Cardiac muscle cell (in vitro differentiated cells and primary cell): ENCODE measurements around the gene PNLIPRP2. TPM values are rescaled to one million over a fixed set of nuclear protein-coding genes. Genes with fewer than 3 reads are reported as not detected.

Experiments used
- DNase-seq, 2 donors: peaks; one replicate each; pipeline versions ENCODE4 v3.0.0 to v3.0.0-alpha.2; 2010 to 2017; ENCODE audit warnings: low read depth in 1 of 2, low spot score in 1 of 2
- H3K27ac ChIP-seq: fragments of 200-600 bp; sonication (generic); 2 replicates; pipeline ENCODE4 v1.5.1; 2016
- H3K27me3 ChIP-seq: fragments of 200-600 bp; sonication (generic); 2 replicates; pipeline ENCODE4 v1.6.0; 2016; ENCODE audit warnings: control low read depth
- H3K36me3 ChIP-seq: fragments of 200-600 bp; sonication (generic); 2 replicates; pipeline ENCODE4 v1.5.1; 2016; ENCODE audit warnings: control low read depth
- H3K4me1 ChIP-seq: fragments of 200-600 bp; sonication (generic); 2 replicates; pipeline ENCODE4 v1.8.1; 2017; ENCODE audit warnings: low read depth, mild to moderate bottlenecking, mixed run types
- H3K4me3 ChIP-seq: fragments of 200-600 bp; sonication (generic); 2 replicates; pipeline ENCODE4 v1.5.1; 2016; ENCODE audit warnings: mild to moderate bottlenecking
- H3K9me3 ChIP-seq: fragments of 200-600 bp; sonication (generic); 2 replicates; pipeline ENCODE4 v1.5.1; 2017; ENCODE audit warnings: low read depth, mild to moderate bottlenecking, control low read depth
- polyA plus RNA-seq: library from polyadenylated mRNA; unstranded; fragments of >200 nt; fragmentation: Nextera tagmentation; extraction: Ambion mirVana; gene quantifications from 2 replicates; pipeline ENCODE4 v1.2.1, GENCODE V29; 2016
- total RNA-seq: library from RNA; depleted of rRNA; stranded (reverse); fragments of >200 nt; gene quantifications from 2 replicates; pipeline ENCODE4 v1.2.3, GENCODE V29; 2016
- TF ChIP-seq, protein P1 (sequence below): IDR thresholded peaks from 2 replicates; pipeline ENCODE4 v1.5.1; 2012; ENCODE audit warnings: low read depth, mild to moderate bottlenecking, low read length

Gene PNLIPRP2
- total RNA-seq = not detected in 2 replicates
- not detected in 2 replicates for polyA plus RNA-seq

DNA sequence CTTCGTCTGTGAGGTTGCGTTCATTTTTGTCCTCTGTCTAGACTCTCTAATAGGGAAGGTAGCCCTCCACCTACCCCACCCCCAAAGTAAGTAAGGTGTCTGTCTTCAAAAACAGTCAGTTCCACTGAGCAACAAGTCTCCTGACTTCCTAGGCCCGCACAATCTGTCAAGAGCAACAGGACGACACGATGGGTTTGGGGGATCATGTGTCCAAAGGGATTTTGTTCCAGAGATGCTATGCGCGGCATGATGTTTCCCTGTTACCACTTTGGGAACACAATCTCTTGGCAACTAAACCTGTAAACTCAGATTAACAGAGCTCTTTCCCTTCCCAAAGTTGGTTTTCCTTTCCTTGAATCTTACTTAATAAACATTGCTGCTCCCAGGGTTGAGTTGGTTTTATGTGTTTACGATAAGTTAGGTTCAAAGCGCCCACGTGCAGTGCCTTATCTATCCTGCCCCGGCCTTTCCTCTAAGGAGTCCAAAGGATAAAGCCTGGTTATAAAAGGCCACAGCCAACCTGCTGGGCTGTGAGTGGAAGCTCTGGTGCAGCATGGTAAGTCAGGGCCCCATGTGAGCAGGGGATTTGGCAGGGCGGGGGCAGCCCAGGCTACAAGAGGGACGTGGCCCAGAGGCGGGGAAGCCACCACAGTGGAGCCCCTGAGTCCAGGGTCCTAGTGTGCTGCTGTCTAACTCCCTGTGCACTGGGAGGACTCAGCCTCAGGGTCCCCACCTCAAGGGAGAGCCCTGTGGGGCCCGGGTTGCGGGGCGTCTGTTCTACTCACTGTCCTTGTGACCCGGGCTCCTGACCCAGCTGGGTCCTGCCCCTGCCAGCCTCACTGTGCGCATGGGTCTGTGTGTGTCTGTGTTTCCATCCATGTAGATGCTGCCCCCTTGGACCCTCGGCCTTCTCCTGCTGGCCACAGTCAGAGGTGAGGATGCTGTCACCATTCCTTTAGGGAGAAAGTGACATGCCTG lies at the start of gene PNLIPRP2:
Gene PNLIPRP2, plus strand, starts transcription at position 531 of the 978 bp plus-strand sequence.
- TF ChIP-seq, protein P1, sequence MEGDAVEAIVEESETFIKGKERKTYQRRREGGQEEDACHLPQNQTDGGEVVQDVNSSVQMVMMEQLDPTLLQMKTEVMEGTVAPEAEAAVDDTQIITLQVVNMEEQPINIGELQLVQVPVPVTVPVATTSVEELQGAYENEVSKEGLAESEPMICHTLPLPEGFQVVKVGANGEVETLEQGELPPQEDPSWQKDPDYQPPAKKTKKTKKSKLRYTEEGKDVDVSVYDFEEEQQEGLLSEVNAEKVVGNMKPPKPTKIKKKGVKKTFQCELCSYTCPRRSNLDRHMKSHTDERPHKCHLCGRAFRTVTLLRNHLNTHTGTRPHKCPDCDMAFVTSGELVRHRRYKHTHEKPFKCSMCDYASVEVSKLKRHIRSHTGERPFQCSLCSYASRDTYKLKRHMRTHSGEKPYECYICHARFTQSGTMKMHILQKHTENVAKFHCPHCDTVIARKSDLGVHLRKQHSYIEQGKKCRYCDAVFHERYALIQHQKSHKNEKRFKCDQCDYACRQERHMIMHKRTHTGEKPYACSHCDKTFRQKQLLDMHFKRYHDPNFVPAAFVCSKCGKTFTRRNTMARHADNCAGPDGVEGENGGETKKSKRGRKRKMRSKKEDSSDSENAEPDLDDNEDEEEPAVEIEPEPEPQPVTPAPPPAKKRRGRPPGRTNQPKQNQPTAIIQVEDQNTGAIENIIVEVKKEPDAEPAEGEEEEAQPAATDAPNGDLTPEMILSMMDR = no peak
- Histone ChIP-seq H3K27me3 (peaks cover 5% of the 10 kb centered on the region), H3K9me3 (no peaks in the 10 kb centered on the region), H3K4me1 (no peaks in the 10 kb centered on the region), H3K27ac (no peak within 1 kb of the TSS), H3K36me3 (no peaks in the 10 kb centered on the region), H3K4me3 (no peak within 1 kb of the TSS)
- no peak for DNase-seq

DNA sequence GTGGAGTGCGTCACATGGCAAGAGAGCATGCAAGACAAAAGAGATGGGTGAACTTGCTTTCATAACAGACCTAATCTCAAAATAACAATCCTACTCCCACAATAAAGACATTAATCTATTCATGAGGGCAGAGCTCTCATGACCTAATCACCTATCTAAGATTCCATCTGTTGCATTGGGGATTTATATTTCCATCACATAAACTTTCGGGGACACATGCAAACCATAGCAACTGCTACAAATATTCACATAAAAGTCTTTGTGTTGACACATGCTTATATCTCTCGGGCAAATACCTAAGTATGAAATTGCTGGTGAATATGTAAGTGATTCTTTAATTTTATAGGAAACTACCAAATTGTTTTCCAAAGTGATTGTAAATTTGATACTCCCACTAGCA lies 46.0 kb upstream of the PNLIPRP2 start:
- Histone ChIP-seq H3K27me3 (no peaks in the 10 kb centered on the region), H3K36me3 (no peaks in the 10 kb centered on the region), H3K27ac (no peak overlapping the region), H3K4me1 (no peaks in the 10 kb centered on the region), H3K9me3 (no peaks in the 10 kb centered on the region), H3K4me3 (no peak overlapping the region)
- TF ChIP-seq, protein P1 = no peak
- DNase-seq = no peak

DNA sequence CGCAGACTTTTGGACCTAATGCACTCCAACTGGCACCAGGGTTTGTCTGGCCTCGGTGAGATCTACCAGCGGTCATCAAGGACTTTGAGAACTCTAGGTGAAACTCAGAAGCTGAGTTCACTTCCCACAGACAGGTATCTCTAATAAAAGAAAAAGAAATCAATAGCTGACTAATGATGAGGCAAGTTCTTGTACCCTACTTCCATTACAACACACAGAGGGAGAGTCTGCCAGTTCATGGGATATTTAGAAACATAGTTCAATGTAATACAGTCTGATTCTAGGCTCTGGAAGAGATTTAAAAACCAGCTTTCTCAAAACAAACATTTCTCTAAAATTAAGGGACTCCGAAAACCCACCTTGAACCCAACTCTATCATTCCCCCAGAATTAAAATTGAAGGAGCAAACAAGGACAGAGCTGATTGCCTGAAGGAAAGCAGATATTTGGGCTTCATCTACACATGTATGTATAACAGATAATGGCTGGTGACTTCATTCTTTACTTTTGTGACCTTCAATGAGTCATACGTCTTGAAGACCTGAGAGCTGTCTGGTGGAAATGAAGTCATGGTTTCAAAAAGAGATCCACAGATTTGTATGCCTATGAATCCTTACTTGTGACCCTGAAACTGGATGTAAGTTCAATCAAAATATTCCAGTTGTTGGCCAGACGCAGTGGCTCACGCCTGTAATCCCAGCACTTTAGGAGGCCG lies 32.7 kb upstream of the PNLIPRP2 start:
- Histone ChIP-seq H3K27ac (no peak overlapping the region), H3K9me3 (no peaks in the 10 kb centered on the region), H3K4me3 (no peak overlapping the region), H3K27me3 (no peaks in the 10 kb centered on the region), H3K36me3 (no peaks in the 10 kb centered on the region), H3K4me1 (no peaks in the 10 kb centered on the region)
- TF ChIP-seq, protein P1 = no peak
- DNase-seq = no peak

DNA sequence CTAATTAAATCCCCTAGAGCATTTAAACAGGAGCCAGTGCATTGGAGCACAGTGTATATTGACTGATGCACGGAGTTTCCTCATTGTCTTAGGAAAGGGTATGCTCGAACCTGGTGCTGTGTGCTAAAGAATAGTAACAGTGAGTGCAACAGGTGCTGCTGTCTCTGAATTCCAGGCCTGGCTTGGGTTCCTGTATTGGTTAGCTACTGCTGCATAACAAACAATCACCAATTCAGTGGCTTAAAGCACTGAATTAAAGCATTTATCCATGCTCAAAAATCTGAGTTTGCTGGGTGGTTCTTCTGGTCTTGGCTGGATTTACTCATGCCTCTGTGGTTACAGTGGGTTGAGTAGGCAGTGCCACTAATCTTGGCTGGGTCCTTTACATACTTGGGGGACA lies 31.8 kb upstream of the PNLIPRP2 start:
- Histone ChIP-seq H3K4me3 (no peak overlapping the region), H3K27me3 (no peaks in the 10 kb centered on the region), H3K9me3 (no peaks in the 10 kb centered on the region), H3K4me1 (no peaks in the 10 kb centered on the region), H3K27ac (no peak overlapping the region), H3K36me3 (no peaks in the 10 kb centered on the region)
- TF ChIP-seq, protein P1 = no peak
- no peak for DNase-seq

DNA sequence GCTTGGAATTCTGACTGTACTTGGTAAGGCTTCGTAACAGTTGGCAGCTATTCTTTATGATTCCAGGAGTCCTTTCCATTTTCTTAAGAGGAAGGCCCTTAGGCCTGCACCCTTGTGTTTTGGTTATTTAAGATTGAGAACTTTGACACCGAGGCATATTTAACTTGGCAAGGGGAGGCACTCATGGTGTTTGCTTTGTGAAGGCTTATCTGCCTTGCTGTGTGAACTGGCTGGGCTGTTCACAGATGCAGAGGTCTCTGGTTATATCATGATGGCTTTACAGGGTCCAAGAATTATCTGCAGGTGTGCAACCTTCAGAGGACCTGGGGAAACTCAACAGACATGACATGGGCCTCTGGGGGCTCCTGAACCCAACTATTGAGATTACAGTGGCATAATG lies 30.8 kb upstream of the PNLIPRP2 start:
- TF ChIP-seq, protein P1 = no peak

More for the DNA sequence above, 30.8 kb upstream of the PNLIPRP2 start:
- no peak for DNase-seq
- Histone ChIP-seq H3K4me1 (no peaks in the 10 kb centered on the region), H3K36me3 (no peaks in the 10 kb centered on the region), H3K4me3 (no peak overlapping the region), H3K9me3 (no peaks in the 10 kb centered on the region), H3K27me3 (no peaks in the 10 kb centered on the region), H3K27ac (no peak overlapping the region)
